GM18502 (cell line): ENCODE data around the gene CDKN2B-AS1.

Experiments
- ATAC-seq: cut with Tn5 transposase; IDR thresholded peaks from one replicate; pipeline ENCODE4 v1.9.1; 2021; ENCODE audit warnings: mild to moderate bottlenecking; ENCODE audit not compliant: unreplicated experiment, poor library complexity

The CDKN2B-AS1 gene

DNA sequence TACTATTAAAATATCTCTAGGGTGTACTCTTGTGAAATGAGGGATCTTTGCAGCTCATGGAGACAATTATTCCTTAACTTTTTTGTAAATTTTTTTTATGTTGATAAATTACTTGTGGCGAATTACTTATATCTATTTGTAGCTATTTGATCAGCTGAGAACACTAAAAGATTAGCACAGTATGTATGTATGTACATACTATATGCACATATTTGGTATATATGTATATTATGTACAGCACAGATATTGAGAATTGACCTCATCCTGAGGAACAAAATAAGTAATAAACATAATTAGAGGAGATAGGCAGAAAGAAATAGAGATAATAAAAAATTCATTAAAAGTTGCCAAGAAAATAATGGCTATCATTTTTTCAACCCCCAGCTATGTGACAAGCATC, 12.2 kb upstream of the CDKN2B-AS1 start:
- no peak for ATAC-seq

DNA sequence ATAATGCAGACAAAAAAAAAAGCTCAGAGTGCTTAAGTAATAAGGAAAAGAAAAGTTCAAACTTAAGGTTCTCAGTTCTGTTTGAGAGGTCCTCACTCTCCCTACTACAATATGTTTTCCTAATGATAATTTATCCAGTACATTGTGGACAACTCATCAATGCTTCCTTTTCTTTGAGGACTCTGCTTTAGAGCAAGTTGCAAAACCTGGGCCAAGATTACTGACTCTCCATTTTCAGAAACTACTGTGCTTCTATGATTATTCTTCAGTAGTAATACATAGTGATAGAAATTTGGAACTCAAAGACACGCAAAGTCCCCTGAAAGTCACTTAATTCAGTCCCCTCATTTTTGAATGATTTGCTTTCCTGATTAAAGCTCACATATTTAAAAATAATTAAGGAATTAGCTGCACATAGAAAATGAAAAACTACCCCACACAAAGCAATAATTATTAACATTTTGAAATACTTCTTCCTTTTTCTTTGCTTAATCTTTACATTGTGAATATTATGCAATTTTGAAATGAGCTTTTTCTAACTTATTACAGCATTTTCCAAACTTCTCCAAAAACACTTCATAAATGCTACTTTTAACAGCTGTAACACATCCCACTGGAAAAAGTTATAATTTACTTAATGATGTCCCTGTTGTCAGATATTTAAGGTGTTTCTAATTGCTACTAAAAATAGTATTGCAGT, 11.6 kb upstream of the CDKN2B-AS1 start:
- ATAC-seq = no peak

DNA sequence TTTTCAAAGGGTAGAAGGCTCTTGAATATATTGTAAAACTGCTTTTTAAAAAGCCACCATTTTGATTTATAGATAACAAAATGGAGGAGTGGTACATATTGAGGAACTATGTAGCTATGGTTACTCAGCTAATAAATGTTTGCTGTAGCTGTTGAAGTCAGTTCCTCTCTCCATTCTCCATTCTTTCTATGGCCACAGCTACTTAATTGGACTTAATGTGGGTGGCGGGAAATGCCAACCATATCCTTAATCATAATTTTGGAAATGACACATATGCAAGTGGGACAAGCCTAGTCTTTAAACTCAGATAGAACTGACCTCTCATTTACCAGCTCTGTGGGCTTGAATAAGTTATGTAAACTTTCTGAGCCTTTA, 11.0 kb upstream of the CDKN2B-AS1 start:
- no peak for ATAC-seq

DNA sequence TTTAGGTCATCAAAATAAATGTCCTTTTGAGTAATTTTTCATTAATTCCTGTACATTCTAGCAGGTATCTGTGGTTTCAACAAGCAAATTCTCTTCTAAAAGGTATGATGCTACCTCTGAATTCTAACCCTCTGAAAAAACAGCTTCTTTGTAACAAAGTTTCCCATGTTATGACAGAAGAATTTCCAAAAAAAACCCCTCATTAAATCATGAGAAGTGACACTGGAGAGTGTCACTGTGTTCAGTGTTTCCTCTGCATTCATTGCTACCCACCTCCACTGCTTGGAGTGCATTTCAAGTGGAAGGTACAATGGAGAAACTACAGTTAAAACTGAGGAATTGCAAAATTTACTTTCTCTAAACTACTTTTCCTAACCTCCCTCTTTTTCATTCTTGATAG, 10.5 kb upstream of the CDKN2B-AS1 start:
- ATAC-seq = no peak

GRCh38 chr9:21985964-21986667, 8.5 kb upstream of the CDKN2B-AS1 start:
- ATAC-seq = no peak

DNA sequence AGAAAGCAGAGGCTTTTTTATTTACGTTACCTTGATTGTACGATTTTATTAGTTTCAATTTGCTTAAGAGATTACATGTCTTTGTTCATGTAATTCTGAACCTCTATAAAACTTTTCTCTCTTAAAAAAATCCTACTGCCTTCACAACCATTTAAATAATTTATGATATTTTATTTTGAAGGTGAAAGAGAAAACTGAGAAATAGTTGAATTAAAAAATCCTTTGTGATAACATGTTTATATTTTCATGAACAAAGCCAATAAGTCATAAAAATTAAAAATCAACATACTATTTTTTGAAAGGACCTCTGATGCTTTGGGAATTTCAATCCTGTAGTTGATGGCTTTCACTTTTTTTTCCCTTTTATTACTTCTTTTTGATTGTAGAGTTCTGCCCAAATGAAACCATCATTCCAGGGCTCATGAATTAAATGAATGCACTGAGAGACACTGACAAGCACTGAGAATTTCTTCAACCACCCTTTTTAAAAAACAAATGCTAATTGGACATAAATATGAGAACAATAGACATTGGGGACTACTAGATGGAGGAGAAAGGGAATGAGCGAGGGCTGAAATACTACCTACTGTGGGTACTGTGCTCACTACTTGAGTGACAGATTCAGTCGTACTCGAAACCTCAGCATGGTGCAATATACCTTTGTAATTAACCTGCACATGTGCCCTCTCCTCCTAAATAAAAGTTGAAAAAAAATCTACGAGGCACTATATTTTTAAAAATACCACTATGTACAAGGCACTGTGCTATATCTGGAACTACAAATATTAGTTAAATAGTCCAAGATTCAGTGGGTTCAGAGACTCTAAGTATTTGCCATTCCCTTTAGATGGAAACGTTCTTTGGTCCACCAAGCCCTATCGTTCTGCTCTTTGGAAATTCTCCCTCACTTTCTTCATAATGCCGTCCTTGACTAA, 6.3 kb upstream of the CDKN2B-AS1 start:
- ATAC-seq = no peak

- ATAC-seq = no peak
These were observed 5.0 kb upstream of the CDKN2B-AS1 start for GRCh38 chr9:21989440-21990189.

DNA sequence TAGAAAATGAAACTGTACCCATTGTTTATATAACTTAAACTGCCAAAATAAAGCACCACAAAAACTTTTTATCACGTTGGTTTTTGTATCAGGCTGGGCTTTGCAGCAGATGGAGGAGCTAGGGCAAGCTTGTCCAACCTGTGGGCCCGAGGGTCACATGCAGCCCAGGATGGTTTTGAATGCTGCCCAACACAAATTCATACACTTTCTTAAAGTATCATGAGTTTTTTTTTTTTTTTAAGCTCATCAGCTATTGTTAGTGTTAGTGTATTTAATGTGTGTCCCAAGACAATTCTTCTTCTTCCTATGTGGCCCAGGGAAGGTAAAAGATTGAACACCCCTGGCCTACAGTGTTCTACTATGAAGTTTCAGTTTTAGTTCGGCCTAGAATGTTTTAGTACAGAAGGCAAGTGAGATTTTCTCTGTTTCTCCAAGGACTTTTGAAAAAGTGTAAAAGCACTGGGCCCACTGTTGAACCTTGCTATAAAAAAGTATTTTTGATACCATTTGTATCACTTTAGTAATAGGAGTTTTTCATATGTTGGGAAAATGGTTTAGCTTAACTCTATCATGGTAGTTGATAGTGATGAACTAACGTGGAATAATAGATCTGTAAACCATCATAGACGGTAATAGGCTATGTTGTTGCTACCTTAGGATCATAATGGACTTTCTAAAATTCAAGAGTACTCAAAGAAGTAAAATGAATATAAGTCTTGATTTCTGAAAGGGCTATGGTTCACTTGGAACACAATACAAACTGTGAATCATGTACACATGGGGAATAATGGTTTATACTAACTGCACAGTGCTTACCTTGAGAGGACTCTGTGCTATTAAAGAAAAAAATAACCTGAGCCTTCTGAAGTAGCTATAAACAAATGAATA, 3.3 kb upstream of the CDKN2B-AS1 start:
- no peak for ATAC-seq

DNA sequence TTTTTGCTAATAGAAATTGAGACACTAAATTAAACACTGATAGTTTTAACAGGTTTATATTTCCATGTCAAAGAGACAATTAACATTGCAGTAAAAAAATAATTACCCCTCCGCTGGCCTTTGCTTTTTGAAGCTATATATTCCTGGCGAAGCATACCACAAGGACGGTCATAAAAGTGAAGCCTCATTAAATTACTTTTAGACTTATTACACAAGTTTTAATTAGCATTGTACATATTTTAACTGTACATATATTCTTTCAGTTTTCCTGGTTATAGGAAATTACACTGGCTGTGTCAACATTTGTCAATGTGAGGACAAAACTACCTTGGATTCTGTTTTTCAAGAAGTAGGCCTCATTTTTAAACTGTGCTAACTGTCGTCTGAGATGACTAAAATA, 1.6 kb upstream of the CDKN2B-AS1 start:
- no peak for ATAC-seq

- ATAC-seq = peak; percentile 49
These were observed 567 bp upstream of the CDKN2B-AS1 start, which contains the start of gene CDKN2A for GRCh38 chr9:21993893-21994555. TSS of gene CDKN2A (minus strand) at chr9:21994392.

DNA sequence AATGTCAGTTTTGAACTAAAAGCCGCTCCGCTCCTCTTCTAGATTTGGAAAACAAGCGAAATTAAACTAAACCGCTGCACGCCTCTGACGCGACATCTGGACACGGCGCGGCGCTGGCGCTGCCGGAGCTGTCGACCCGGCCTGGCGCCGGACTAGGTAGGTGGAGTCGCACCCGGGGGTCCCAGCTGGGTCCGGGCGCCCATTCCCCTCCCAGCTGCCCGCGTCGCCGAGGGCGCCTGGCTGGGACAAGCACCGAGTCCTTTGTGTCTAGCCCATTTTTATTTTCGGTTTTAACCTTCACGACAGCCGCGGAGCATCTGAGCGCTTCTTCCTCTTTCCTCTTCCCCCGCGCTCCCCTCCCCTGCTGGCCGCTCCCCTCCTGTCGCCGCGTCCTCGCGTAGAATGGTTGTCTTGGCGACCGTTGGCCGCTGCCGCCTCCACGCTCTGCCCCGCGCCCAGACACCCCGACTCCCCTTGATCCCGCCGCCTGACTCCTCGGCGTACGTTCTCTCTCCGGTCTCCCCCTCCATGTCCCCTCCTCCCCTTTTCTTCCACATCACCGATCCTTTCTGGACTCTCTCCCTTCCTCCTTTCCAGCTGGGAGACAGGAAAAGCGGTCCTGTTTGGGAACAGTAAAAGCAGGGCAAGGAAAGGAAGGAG, 545 bp downstream of the CDKN2B-AS1 start:
- ATAC-seq = peak; percentile 85

DNA sequence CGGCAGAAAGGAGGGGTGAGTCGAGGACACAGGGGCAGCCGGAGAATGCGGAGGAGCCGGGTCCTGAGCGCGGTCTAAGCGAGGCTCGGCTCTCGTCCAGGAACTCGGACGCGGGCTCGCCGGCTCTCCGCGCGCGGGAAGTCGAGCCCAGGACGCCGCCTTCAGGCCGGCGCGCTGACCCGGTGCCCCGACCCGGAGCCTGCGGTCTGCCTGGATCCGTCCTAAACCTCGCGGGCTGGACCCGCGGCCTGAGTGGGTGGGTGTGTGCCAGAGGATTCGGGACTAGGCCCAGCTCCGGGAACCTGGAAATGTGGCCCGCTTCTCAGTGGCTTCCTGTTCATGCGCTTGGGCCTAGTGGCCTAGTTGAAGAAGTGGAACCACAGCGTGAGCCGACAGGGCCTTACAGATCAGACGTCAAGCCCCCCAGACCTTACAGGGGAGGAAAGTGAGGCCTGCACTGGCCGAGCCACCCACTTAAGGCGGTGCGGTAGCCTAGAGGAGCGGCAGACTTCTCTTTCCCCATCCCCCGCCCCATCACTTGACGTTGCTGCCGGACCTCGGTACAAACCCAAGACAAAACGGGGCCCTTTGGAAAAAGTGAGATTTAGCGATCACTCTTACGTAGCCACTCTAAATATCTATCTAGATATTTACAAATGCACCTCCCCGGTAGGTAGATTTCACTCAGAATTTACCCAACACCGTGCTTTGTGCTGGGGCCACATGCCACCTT, 1.2 kb downstream of the CDKN2B-AS1 start:
- ATAC-seq = peak; percentile 25

GRCh38 chr9:21996438-21996837, 1.8 kb downstream of the CDKN2B-AS1 start:
- no peak for ATAC-seq

- ATAC-seq = no peak
These were observed 2.3 kb downstream of the CDKN2B-AS1 start for GRCh38 chr9:21996858-21997257.

DNA sequence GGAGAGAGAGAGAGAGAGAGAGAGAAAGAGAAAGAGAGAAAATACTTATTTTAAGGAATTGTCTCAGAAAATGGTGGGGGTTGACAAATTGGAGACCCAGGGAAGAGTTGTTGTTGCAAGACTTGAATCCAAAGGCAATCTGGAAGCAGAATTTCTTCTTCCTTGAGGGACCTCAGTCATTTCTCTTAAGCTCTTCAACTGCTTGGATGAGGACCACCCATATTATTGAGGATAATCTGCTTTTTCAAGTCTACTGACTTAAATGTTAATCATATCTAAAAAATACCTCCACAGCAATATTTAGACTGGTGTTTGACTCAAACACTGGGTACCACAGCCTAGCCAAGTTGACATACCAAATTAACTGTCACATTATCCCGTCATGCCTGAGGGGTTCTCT, 2.9 kb downstream of the CDKN2B-AS1 start:
- no peak for ATAC-seq

- no peak for ATAC-seq
These were observed 3.4 kb downstream of the CDKN2B-AS1 start for GRCh38 chr9:21998026-21998425.

DNA sequence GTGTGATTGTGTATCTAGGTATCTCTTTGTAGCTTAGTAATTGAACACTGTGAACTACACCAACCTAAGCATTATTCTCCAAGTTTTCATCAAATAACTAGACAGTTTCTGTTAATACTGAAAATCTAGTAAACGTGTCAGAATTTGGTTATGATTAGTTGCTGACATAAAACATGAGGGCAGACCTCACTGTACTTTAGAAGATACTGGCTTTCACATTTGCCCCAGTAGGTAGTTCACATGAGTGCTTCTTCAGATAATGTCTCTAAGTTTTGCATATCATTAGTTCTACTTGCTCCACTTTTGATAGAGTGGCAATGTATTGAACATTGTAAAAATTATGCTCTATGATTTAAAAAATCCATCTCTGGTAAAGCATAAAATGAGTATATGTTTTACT, 7.4 kb downstream of the CDKN2B-AS1 start:
- ATAC-seq = no peak
